ENCODE measurements around the gene CGB8.
"Not testable (repeated sequence)": the region's sequence is repeated elsewhere in the genome, so short reads cannot be mapped to it uniquely, and the experiment has no call there.

The CGB8 gene

DNA sequence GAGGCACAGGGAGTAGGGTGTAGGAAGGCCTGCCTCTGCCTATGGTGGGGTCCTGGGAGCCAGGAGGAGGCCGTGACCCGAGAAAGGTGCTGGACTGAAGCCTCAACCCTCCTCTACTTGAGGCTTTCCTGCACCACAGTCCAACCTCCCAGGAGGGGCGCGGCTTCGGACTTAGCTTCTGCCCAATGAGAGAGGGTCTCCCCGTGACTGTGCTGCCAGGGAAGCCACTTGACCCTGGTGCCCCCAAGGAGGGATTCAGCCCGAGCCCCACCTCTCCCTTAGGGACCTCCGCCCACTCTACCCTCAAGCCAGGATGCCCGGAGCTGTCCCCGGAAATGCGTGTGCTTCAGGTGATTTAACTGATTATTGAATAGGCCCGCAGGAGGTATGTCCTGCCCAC, at the start of gene CGB8:
Gene CGB8, minus strand, starts transcription at position 101 of the 400 bp plus-strand sequence. CDS start 372 bp downstream, outside the sequence.
- not testable (repeated sequence) for FAIRE-seq

DNA sequence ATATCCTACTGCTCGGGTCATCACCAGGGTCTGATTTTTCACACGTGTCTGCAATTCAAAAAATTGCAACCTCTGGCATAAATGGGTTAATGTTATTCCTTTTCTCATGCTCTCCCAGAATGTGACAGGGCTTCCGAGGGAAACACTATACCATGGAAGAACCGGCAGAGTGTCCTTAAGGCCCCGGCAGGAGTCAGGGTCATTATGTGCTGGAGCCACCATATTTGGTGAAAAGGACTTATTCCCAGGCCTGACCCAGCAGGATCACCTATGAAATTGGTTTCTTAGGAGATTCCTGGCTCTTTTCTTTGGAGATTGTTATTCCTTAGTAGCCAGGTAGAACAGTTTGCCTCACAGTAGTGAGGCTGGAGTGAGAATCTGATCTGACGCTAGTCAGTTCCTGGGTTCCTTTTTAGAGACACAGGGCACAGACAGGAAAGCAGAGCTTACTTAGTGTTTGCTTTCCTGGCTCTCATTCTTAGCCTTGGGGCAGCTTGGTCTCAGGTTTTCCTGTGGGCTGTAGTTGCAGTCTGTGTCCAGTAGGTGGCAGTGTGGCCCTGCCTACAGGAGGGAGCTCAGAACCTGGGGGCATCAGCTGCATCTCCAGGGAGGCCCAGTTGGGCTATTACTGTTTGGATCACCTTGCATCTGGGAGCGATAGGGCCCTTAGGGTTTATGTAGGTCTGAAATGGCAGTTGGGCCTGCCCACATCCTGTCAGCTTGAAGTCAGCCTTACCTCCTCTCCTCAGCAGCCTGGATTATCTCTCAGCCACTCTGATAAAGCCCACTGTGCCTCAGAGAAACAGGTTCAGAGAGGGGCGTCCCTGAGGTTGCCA, 48.8 kb upstream of the CGB8 start:
- FAIRE-seq = peak; percentile 97

DNA sequence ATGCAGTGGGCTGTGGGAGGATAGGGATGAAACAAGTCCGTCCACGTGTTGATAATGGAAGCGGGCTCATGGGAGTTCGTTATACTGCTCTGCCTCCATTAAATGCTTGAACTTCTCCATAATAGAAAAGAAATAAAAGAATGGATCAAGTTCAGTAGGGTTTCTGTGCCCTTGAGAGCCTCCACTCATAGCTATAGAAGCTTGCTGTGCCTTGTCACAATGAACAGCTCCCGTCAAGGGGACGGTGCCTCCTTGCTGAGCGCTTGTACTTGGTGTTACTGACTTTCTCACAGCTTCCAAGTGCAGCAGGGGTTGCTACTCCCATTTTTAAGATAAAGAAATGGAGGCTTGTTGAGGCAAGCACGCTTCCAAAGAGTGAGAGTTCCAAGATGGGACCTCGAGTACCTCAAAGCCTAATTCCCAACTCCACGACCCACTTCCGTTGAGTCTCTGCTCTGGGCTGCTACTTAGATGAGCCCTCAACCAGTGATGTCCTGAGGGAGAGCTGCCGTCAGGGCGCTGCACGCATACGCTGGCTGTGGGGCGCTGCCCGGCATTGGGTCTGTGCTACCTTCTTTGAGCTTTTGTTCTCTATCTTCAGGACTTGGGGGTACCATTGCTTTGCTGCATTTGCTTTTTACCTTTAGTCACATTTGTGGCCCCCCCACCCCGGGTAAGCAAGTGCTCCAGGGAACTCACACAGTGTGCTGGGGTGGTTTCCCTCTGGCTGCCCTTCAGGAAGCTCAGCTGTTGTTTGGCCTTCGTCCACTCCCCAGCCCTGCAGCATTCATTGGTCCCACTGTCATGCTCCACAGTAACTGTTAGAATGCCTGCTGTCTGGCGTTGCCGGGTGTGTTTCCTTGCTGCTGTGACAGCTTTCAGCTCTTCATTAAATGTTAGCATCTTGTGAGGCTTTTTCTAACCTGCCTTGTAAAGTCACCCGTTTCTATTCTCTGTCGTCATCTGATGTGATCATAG, 45.9 kb upstream of the CGB8 start:
- FAIRE-seq = no peak

DNA sequence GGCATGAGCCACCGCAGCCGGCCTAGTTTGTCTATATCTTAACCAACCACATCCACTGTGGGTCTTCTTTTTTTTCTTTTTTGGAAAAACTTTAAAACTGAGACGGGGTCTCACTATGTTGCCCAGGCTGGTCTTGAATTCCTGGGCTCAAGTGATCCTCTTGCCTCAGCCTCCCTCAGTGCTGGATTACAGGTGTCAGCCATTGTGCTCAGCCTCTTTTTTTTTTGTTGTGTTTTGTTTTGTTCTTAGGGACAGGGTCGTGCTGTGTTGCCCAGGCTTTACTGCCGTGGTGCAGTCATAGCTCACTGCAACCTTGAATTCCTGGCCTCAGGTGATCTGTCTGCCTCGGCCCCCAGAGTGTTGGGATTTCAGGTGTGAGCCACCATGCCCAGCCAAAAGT, 43.8 kb upstream of the CGB8 start:
- no peak for FAIRE-seq

DNA sequence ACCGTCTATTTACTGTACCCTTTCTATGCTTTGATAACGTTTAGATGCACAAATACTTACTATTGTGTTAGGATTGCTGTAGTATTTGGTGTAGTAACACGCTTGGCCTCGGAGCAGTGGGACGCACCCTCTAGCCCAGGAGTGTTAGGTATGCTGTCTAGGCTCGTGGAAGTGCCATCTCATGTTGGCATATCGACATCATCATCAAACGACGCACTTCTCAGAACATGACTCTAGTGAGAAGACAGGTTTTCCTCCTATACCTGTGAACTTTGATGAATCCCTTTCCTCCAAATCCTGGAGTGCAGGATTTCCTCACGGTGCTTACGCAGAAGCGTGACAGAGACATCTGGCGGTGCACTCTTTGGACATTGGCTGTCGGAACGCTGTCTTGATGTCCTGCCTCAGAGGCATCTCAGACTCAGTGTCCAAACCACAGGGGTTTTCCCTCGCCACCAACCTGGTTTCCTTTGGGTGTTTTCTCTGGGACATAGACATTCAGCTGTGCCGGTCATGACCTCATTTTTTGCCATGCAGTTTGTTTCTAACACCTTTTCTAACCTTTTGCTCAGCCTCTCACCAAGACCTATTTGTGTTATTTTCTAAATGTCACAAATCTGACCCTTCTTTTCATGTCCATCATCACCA, 42.6 kb upstream of the CGB8 start:
- FAIRE-seq = no peak

DNA sequence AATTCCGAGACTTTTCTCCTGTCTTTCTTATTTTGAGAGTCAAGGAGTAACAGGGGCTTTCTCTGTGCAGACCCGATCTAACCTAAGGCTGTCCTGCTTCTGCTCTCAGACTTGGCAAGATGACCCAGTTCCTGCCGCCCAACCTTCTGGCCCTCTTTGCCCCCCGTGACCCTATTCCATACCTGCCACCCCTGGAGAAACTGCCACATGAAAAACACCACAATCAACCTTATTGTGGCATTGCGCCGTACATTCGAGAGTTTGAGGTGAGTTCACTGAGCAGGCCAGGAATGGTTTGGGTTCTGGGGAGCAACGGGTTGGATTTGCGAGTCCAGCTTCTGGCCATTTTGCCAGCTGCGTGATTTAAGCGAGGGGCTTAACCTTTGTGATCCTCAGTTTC, 37.4 kb upstream of the CGB8 start:
- FAIRE-seq = no peak

DNA sequence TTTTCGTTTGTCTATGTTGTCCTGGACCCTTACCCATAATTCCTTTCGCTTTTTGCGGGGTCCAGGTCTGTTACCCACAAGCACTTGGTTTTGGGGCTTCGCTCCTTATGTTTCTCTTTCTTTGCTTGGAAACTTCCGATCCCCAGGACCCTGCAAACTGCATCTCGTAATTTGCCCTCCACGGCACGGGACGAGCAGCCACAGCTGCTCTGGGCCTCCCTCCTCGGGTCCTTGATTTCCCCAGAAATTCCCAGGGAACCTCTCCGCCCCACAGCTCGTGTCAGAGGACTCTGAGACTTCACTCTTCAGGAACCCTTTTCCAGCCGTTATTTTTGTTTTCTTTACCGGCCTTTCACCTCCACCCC, 36.9 kb upstream of the CGB8 start:
- FAIRE-seq = no peak

DNA sequence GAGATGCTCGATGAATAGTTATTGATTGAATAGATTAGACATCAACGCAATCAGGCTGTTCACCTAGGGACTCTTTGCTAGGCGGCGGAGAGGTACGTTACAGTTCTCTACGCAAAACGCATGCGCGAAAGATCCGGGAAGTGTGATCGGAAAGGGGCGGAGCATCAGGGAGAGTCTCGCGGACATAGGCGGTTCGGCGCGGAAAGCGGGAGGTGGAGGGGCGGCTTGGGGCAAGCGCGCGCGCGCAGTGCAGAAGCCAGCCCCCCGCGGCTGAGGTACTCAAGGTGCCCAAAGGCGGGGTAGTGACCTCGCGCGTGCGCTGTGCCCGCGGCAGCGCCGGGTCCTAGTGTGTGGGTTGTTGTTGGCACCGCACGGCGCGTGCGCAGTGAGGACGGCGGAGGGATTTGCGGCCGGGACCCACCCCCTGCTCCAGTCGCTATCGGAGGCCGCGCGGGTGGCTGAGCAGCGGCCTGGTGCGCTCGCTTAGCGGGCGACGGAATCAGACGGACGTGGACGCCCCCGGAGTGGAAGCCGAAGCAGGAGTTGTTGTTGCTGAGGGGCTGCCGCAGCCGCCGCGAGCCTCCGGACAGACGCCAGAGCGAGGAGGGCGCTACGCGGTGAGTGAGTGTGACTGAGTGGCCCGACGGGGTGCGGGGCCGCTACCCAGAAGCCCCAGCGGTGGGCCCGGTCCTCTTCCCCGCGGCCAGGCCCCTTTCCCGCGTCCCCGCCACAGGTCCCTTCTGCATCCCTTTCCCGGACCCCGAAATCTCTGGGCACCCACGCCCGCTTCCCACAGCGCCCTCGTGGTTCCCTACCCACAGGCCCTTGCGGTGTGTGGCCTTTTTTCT, 36.3 kb upstream of the CGB8 start, which contains the start of gene SNRNP70:
Gene SNRNP70, plus strand, starts transcription at position 432 of the 848 bp plus-strand sequence. CDS start 964 bp downstream, outside the sequence.
- peak; percentile 96 for FAIRE-seq

DNA sequence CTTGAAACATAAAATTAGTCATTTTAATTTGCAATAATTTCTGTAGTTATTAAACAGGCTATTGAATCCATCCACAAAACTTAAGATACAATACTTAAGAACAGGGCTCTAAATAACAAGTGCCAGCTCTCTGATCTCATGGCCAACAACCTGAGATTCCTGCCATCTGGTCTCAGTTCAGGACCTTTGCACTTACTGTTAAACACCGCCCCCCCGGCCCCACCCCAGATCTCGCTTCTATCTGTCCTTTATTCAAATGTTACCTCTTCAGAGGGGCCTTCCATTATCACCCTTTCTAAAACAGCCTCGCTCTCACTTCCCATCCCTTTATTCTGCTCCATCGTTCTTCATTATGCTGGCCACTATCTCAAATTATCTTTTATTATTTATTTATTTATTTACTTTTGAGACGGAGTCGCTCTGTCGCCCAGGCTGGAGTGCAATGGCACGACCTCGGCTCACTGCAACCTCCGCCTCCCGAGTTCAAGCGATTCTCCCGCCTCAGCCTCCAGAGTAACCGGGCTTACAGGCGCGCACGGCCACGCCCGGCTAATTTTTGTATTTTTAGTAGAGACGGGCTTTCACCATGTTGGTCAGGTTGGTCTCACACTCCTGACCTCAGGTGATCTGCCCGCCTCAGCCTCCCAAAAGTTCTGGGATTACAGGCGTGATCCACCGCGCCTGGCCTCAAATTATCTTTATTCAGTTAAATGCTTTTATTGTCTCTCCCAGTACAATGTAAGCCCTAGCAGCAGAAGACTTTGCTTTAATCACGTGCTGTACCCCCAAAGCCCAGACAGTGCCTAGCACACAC, 35.5 kb upstream of the CGB8 start:
- no peak for FAIRE-seq

DNA sequence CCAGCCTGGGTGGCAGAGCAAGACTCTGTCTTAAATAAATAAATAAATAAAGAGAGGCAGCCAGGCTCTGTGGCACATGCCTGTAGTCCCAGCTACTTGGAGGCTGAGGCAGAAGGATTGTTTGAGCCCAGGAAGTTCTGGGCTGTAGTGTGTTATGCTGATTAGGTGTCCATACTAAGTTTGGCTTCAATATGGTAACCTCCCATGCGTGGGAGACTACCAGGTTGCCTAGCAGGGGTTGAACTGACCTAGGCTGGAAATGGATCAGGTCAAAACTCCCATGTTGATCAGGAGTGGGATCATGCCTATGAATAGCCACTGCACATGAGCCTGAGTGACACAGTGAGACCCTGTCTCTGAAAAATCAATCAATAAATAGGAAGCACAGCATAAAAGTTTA, 32.4 kb upstream of the CGB8 start:
- FAIRE-seq = no peak

DNA sequence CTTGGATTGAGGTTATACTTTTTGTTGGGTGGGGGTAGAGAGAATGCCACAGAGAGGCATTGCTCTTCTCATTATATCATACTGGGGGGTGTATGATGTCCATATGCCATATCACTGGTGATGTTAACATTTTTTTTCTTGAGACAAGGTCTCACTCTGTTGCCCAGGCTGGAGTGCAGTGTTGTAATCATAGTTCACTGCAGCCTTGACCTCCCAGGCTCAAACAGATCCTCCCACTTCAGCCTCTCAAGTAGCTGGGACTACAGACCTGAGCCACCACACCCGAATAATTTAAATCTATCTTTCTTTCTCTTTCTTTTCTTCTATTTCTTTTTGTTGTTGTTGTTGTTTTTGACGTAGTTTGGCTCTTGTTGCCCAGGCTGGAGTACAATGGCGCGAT, 31.5 kb upstream of the CGB8 start:
- no peak for FAIRE-seq

DNA sequence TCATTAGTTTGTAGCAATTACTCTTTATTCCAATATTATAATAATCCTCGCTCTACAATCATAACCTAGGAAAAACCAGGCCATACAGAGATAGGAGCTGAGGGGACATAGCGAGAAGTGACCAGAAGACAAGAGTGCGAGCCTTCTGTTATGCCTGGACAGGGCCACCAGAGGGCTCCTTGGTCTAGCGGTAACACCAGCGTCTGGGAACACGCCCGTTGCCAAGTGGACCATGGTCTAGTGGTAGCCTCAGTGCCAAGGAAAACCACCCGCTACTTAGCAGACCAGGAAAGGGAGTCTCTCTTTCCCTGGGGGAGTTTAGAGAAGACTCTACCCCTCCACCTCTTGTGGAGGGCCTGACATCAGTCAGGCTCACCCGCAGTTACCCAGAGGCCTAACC, 26.0 kb upstream of the CGB8 start:
- FAIRE-seq = peak; percentile 57

DNA sequence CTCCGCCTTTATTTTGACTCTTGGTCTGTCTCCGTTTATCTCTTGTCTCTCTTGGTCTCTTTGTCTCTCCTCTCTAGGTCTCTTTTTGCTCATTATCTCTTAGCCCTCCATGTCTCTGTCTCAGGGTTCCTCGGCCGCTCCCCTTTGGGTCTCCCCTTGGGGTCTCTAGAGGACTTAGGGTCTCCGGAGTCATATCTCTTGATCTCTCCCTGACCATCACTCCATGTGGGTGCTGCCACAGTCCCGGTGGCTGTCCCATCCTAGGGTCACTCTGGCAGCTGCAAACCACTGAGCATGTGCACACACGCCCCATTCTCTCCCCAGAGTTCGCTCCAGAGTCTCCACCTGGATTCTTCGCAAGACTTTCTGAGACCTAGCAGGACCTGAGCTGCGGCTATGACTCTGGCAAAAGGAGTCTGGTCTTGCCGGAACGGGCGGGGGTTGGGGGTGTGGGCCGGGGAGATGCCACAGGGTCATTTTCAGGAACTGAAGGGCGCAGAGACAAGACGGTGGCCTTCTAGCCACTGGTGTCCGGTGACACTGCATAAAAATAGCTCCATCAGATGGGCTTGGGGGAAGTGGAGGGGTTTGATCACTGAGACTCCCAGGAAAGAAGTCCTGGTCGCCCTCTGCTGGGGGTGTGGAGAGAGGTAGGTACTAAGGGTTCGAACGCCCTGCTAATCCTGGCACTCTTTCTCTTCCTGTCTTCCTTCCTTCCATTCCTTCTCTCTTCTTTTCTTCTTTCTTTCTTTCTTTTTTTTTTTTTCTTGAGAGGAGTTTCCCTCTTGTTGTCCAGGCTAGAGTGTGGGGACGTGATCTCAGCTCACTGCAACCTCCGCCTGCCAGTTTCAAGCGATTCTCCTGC, 24.8 kb upstream of the CGB8 start:
- no peak for FAIRE-seq

DNA sequence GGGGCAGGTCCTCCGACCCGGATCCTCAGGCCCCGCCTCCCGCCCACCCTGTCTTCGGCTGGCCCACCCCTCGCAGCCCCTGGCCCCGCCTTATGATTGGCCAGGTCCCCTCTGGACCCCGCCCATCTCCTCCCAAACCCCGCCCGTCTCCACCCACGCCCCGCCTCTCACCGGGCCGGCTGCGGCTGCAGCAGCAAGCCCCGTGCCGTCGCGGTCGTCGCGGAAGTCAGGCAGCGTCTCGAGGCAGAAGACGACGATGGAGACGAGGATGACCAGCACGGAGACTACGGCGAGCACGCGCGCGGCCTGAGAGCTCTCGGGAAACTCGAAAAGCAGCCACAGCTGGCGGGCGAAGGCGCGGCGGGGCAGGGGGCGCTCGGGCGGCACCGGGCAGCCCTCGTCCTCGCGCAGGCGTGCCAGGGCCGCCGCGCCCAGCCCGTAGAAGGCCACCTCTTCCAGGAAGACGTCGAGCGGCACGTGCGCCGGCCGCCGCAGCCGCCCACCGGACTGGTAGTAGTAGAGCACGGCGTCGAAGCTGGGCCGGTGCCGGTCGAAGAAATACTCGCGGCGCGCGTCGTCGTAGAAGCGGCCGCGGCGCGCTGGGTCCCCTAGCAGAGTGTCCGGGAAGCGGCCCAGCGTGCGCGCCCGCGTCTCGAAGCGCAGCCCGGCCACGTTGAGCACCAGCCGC, 23.1 kb upstream of the CGB8 start:
- no peak for FAIRE-seq

DNA sequence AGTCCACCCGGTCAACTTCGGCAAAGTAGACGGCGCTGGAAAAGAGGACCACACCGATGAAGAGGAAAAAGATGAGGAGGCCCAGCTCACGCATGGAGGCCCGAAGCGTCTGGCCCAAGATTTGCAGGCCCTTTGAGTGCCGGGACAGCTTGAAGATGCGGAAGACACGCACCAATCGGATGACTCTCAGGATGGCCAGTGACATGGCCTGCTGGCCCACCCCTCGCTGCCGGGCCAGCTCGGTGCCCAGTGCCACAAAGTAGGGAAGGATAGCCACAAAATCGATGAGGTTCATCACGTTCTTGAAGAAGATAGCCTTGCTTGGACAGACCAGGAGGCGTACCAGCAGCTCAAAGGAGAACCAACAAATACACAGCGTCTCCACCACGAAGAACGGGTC, 21.5 kb upstream of the CGB8 start:
- no peak for FAIRE-seq

DNA sequence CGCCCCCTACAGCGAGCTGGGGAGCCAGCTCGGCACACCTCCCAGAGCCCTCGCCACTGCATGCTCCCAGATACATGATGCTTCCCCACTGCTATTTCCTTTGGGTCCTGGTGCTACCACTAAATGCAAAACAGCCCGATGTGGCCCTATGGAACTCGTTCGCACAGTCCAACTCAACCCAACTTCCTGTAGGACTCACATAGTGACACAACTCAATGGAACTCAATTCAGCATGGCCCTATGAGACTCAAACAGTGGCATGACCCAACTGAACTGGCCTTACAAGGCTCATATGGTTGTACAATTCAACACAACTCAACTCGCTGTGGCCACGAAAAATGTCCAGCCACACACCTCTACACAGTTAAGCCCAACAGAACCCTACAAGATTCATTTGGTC, 20.1 kb upstream of the CGB8 start:
- FAIRE-seq = no peak

DNA sequence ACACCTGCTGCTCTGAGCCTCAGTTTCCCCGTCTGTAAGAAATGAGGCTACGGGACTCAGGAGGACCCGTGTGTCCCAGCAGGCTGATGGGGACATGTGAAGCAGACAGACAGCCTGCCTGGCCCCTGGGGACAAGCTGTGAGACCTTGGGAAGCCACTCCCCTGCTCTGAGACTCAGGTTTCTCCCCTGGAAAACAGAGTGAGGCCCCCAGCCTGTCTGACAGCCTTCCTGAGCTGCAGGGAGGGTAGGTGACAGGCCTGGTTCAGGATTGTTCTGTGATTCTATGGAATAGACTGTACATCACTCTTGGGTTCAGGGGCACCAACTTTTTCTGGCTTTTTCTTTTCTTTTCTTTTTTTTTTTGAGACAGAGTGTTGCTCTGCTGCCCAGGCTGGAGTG, 18.6 kb upstream of the CGB8 start:
- no peak for FAIRE-seq

DNA sequence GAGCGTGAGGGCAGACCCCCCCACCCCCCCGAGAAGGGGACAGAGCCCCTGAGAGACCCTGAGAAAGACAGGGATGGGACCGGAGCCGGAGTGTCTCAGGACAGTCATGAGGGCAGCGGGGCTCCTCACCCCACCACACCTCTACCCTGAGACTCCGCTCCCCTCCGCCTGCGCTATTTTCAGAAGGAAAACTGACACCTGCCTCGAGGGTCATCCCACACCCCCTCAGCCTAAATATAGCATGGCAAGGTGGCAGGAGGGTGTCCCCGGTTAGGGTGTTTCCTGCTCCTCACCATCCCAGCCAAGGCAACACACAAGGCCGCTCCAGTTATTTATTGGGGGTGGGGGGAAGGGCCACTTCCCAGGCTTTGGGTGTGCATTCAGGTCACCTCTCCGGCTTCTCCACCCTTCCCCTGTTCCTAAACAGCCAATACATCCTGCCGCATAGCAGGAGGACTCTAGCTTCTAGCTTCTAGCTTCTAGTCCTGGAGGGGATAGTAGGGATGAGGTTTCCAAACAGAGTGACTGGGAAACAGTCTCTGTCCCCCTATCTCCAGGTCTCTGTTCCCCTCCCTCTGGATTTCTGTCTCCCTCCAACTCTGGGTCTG, 17.1 kb upstream of the CGB8 start:
- FAIRE-seq = peak; percentile 70
